Gastrocnemius medialis (tissue), 4 donors: ENCODE data around the gene GLRX2.

Experiments used
- POLR2A ChIP-seq, 2 donors: fragments of 450-650 bp; IDR thresholded peaks; one replicate each; pipeline ENCODE4 v1.6.1; 2017; ENCODE audit warnings: antibody characterized with exemption in 2 of 2, mild to moderate bottlenecking in 2 of 2, moderate library complexity in 2 of 2
- TF ChIP-seq, protein P1 (sequence below), 5 experiments: fragments of 450-650 bp in 3 of 5; fragments of 200-600 bp in 2 of 5; sonication (generic) in 2 of 5; IDR thresholded peaks in 4 of 5; conservative IDR thresholded peaks in 1 of 5; 1 replicate in 4 of 5; 2 replicates in 1 of 5; pipeline ENCODE4 v1.5.1; 2016 to 2019; ENCODE audit warnings: antibody characterized with exemption in 5 of 5, mild to moderate bottlenecking in 3 of 5, moderate library complexity in 3 of 5

DNA sequence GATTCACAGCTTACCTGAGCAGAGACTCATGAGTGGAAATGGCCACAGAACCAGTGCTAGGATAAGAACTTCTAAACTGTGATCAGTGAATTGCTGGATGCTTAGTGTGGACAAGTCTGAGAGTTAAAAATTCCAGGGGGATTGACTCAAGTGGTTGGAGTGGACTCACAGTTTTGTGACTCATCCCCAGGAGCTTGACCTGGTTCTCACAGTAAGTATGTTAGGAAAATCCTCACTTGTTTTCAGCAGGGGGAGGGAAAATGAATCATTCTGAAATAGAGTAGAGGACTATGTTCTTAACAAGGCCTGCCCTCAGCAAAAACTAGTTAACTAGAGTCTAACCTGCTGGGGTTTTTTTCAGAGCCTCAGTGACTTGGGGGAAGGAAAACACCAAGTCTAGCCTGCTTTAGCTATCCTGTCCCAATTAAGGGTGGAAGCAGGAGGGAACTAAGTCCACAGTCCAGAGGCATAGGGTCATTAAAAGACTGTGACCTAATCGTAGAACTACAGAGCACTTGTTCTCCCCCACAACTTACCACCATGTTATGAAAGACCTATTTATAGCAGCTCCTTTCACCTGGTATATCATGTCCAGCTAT lies 10.5 kb upstream of the GLRX2 start:
- TF ChIP-seq, protein P1, sequence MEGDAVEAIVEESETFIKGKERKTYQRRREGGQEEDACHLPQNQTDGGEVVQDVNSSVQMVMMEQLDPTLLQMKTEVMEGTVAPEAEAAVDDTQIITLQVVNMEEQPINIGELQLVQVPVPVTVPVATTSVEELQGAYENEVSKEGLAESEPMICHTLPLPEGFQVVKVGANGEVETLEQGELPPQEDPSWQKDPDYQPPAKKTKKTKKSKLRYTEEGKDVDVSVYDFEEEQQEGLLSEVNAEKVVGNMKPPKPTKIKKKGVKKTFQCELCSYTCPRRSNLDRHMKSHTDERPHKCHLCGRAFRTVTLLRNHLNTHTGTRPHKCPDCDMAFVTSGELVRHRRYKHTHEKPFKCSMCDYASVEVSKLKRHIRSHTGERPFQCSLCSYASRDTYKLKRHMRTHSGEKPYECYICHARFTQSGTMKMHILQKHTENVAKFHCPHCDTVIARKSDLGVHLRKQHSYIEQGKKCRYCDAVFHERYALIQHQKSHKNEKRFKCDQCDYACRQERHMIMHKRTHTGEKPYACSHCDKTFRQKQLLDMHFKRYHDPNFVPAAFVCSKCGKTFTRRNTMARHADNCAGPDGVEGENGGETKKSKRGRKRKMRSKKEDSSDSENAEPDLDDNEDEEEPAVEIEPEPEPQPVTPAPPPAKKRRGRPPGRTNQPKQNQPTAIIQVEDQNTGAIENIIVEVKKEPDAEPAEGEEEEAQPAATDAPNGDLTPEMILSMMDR (IDR thresholded peaks at IDR 0.05 in 4 of 5, conservative IDR thresholded peaks at IDR 0.05 in 1 of 5), result no peak
- TF ChIP-seq POLR2A (IDR thresholded peaks at IDR 0.05), result no peak
